ENCODE data around the gene XIAP. TPM values are rescaled to one million over a fixed set of nuclear protein-coding genes. Genes with fewer than 3 reads are reported as not detected.

Gene XIAP
- total RNA-seq, 1 experiment from 2014 or later, result 47.7 TPM

DNA sequence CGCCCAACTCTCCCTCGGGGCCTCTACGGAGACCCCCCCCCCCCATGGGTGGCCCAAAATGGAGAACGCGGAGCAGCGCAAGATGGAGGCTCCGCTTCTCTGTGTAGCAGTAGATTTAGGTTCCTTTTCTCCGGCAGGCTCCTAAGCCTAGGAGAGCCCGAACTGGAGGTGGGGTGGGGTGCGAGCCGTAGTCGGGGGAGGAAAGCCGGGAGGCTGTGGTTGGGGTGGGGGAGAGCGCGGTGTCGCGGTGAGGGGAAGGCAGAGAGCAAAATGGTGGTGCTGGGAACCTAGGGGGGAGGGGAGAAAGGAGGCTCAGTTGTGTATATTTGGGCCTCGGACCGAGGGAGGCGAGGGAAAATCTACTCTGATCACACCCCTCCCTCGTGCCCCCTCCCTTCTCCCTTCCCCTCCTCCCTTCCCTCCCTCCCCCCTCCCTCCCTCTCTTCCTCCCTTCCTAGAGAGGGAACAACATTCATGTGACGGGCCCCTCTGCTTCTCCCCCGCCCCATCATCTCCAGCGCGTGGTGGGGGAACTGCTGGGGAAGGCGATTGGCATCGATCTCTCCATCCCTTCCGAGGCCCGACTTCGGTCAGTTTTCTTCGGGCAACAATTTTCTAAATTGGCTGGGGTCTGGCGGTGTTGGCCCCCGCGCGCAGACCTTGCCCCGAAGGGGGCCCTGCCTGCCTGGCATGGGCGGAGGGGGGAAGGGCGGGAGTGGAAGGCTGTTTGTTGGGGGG lies 101.6 kb downstream of the XIAP start, which contains the start of gene STAG2:
TSS of gene STAG2 (plus strand) at position 439 of the 738 bp plus-strand sequence. CDS start 60,922 bp downstream, outside the sequence.
- Histone ChIP-seq H3K4me2 (peak within 1 kb of the TSS; percentile 88), H2AFZ (peak within 1 kb of the TSS; percentile 90), H3K27ac (peak within 1 kb of the TSS; percentile 95), H3F3A (ENCODE audit: insufficient read depth, low read depth) (peaks cover 16% of the 10 kb centered on the region; the same call in 1 of the 2 replicates), H4K20me1 (ENCODE audit: insufficient read depth) (peaks cover 26% of the 10 kb centered on the region), H3K27me3 (ENCODE audit: insufficient read depth, low read depth) (no peaks in the 10 kb centered on the region), H3K9me3 (ENCODE audit: insufficient read depth, low read depth) (no peaks in the 10 kb centered on the region), H3K36me3 (ENCODE audit: low read depth) (no peaks in the 10 kb centered on the region), H3K4me1 (replicated peaks; ENCODE audit: insufficient read depth) (peaks cover 33% of the 10 kb centered on the region), H3K4me3 (peak within 1 kb of the TSS; percentile 79), H3K9me2 (ENCODE audit: insufficient read depth) (no peaks in the 10 kb centered on the region), H3K79me2 (ENCODE audit: low read depth) (peaks cover 56% of the 10 kb centered on the region)
- POLR2A ChIA-PET (ENCODE audit: unreplicated experiment), result no interaction called here
- CTCF ChIA-PET, result interaction anchor here (0.6 to 0.7 kb wide), 2 partner anchors 230 to 724 kb away, joined by 6 to 12 read pairs; no protein-coding TSS in a partner anchor
- intact Hi-C loops (cut with micrococcal nuclease; ENCODE audit: unreplicated experiment), result loop anchor here (2.0 to 10.0 kb wide), 7 partner anchors 56 to 443 kb away; no protein-coding TSS in a partner anchor
- no peak for TF ChIP-seq EZH2 (IDR thresholded peaks at IDR 0.05; ENCODE audit: low read depth)
- TF ChIP-seq, protein P1, sequence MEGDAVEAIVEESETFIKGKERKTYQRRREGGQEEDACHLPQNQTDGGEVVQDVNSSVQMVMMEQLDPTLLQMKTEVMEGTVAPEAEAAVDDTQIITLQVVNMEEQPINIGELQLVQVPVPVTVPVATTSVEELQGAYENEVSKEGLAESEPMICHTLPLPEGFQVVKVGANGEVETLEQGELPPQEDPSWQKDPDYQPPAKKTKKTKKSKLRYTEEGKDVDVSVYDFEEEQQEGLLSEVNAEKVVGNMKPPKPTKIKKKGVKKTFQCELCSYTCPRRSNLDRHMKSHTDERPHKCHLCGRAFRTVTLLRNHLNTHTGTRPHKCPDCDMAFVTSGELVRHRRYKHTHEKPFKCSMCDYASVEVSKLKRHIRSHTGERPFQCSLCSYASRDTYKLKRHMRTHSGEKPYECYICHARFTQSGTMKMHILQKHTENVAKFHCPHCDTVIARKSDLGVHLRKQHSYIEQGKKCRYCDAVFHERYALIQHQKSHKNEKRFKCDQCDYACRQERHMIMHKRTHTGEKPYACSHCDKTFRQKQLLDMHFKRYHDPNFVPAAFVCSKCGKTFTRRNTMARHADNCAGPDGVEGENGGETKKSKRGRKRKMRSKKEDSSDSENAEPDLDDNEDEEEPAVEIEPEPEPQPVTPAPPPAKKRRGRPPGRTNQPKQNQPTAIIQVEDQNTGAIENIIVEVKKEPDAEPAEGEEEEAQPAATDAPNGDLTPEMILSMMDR (conservative IDR thresholded peaks at IDR 0.05), result no peak
- DNase-seq, result peak; percentile 69 to 72
- no TSS peak for BruUV-seq (replicated peaks)

DNA sequence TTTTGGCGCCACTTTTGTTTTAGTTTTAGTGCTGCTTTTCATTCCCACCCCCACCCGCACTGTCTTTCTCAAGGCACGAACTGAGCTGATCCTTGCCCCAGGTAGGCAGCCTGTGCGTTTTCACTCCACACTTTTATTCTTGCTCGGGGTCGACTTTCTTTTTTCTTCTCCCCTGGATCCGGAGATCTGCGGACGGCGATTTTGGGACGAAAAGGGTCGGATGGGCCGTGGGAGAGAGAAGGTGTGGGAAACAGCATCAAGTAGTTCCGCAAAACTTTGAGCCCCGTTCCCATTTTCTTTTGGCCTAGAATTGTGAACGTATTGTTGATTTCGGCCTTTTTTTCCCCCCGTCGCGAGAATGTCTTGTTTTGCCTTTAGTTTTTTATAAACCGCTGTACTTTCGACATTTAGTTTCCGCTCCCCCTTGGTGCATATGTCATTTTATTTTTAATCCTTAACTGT lies 102.2 kb downstream of the XIAP start:
- TF ChIP-seq, protein P1 (conservative IDR thresholded peaks at IDR 0.05), result no peak
- no peak for TF ChIP-seq EZH2 (IDR thresholded peaks at IDR 0.05; ENCODE audit: low read depth)
- DNase-seq, result no peak
- Histone ChIP-seq H3K27ac (peak overlapping the region; percentile 95), H2AFZ (peak overlapping the region; percentile 37), H3K9me3 (ENCODE audit: insufficient read depth, low read depth) (no peaks in the 10 kb centered on the region), H3K79me2 (ENCODE audit: low read depth) (peaks cover 62% of the 10 kb centered on the region), H3K27me3 (ENCODE audit: insufficient read depth, low read depth) (no peaks in the 10 kb centered on the region), H3K4me2 (peak overlapping the region; percentile 88), H3K4me1 (replicated peaks; ENCODE audit: insufficient read depth) (peaks cover 33% of the 10 kb centered on the region), H3K4me3 (peak overlapping the region; percentile 79), H3K36me3 (ENCODE audit: low read depth) (no peaks in the 10 kb centered on the region), H3F3A (ENCODE audit: insufficient read depth, low read depth) (peaks cover 16% of the 10 kb centered on the region; the same call in 1 of the 2 replicates), H4K20me1 (ENCODE audit: insufficient read depth) (peaks cover 32% of the 10 kb centered on the region), H3K9me2 (ENCODE audit: insufficient read depth) (no peaks in the 10 kb centered on the region)
- intact Hi-C loops (cut with micrococcal nuclease; ENCODE audit: unreplicated experiment), result loop anchor here (2.0 to 10.0 kb wide), 6 partner anchors 55 to 443 kb away; no protein-coding TSS in a partner anchor
- ChIA-PET POLR2A (ENCODE audit: unreplicated experiment) (interaction anchor here (0.6 kb wide), 1 partner anchor 102 kb away, joined by 3 read pairs; the partner anchor contains the start of gene XIAP), CTCF (interaction anchor here (0.6 to 0.7 kb wide), 2 partner anchors 230 to 723 kb away, joined by 6 to 12 read pairs; no protein-coding TSS in a partner anchor)
- BruUV-seq (replicated peaks), result no TSS peak

DNA sequence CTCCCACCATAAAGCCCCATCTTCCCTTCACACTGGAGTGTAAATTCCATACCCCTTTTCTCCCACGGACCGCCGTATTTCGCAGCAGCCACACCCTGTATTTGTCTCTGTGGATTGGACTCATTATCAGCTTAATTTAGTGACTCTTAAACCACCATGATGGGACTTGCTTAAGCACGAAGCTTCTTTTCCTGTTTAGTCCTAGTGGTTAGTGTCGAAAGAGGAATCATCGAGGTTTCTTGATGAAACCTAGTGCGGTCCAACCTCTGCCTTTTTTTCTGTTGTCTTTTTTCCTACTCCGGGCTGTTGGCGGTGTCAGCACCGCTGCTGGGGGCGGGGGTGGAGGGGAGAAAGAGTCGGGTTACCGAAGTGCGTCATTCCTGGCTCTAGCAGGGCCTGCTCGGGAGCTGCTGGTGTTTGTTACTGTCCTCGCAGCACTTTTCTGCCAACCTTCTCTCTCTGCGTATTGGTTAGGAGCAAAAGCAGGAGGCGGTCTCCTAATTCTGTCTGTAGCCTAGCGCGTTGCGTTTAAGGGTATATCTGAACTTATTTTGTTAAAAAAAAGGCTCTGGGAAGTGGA lies 103.0 kb downstream of the XIAP start:
- Histone ChIP-seq H3K36me3 (ENCODE audit: low read depth) (no peaks in the 10 kb centered on the region; the same call in 1 of the 2 replicates), H3K4me2 (peak overlapping the region; percentile 88), H3K9me3 (ENCODE audit: insufficient read depth, low read depth) (no peaks in the 10 kb centered on the region), H3K4me3 (peak overlapping the region; percentile 79), H4K20me1 (ENCODE audit: insufficient read depth) (peaks cover 33% of the 10 kb centered on the region), H3K27me3 (ENCODE audit: insufficient read depth, low read depth) (no peaks in the 10 kb centered on the region), H3K27ac (peak overlapping the region; percentile 95), H3K4me1 (replicated peaks; ENCODE audit: insufficient read depth) (peaks cover 33% of the 10 kb centered on the region), H3F3A (ENCODE audit: insufficient read depth, low read depth) (peaks cover 16% of the 10 kb centered on the region; the same call in 1 of the 2 replicates), H2AFZ (0 out of 2 replicates have a peak overlapping the region, but pooled peaks have one; percentile 37), H3K9me2 (ENCODE audit: insufficient read depth) (no peaks in the 10 kb centered on the region), H3K79me2 (ENCODE audit: low read depth) (peaks cover 71% of the 10 kb centered on the region)
- intact Hi-C loops (cut with micrococcal nuclease; ENCODE audit: unreplicated experiment), result loop anchor here (2.0 to 10.0 kb wide), 6 partner anchors 54 to 442 kb away; no protein-coding TSS in a partner anchor
- TF ChIP-seq, protein P1 (conservative IDR thresholded peaks at IDR 0.05), result no peak
- no peak for TF ChIP-seq EZH2 (IDR thresholded peaks at IDR 0.05; ENCODE audit: low read depth)
- CTCF ChIA-PET, result interaction anchor here (0.6 kb wide), 1 partner anchor 105 kb away, joined by 4 read pairs; no protein-coding TSS in a partner anchor
- POLR2A ChIA-PET (ENCODE audit: unreplicated experiment), result interaction anchor here (0.5 to 0.6 kb wide), 2 partner anchors 101 to 103 kb away, joined by 3 to 6 read pairs; partner anchors contain the start of gene XIAP
- BruUV-seq (replicated peaks), result TSS peak; percentile 28
- DNase-seq, result peak; percentile 92 to 93

All from PC-9 (cell line).